Measurements from ENCODE around the gene PGBD2.
"Not testable (repeated sequence)": the region's sequence is repeated elsewhere in the genome, so short reads cannot be mapped to it uniquely, and the experiment has no call there.

The PGBD2 gene

GRCh38 chr1:248890549-248891498 lies 15.2 kb upstream of the PGBD2 start:
- DNase-seq (ENCODE audit: low read depth): no peak

GRCh38 chr1:248891758-248892157 lies 14.3 kb upstream of the PGBD2 start:
- no peak for DNase-seq (ENCODE audit: low read depth)

- no peak for DNase-seq (ENCODE audit: low read depth)
Observed at GRCh38 chr1:248892590-248892989, 13.4 kb upstream of the PGBD2 start.

GRCh38 chr1:248894837-248895236 lies 11.2 kb upstream of the PGBD2 start:
- no peak for DNase-seq (ENCODE audit: low read depth)

- no peak for DNase-seq (ENCODE audit: low read depth)
Observed at GRCh38 chr1:248897412-248898337, 8.4 kb upstream of the PGBD2 start.

GRCh38 chr1:248900637-248901036 lies 5.4 kb upstream of the PGBD2 start:
- DNase-seq (ENCODE audit: low read depth): no peak

GRCh38 chr1:248901578-248901977 lies 4.5 kb upstream of the PGBD2 start:
- DNase-seq (ENCODE audit: low read depth): no peak

- DNase-seq (ENCODE audit: low read depth): no peak
Observed at GRCh38 chr1:248904437-248905216, 1.4 kb upstream of the PGBD2 start.

GRCh38 chr1:248905662-248906008 lies 400 bp upstream of the PGBD2 start:
- no peak for DNase-seq (ENCODE audit: low read depth)

GRCh38 chr1:248906753-248907661 lies 972 bp downstream of the PGBD2 start:
- DNase-seq (ENCODE audit: low read depth): no peak

- DNase-seq (ENCODE audit: low read depth): no peak
Observed at GRCh38 chr1:248910761-248911160, 4.7 kb downstream of the PGBD2 start.

- DNase-seq (ENCODE audit: low read depth): no peak
Observed at GRCh38 chr1:248913933-248914332, 7.9 kb downstream of the PGBD2 start.

GRCh38 chr1:248914796-248915381 lies 8.9 kb downstream of the PGBD2 start:
- DNase-seq (ENCODE audit: low read depth): no peak

GRCh38 chr1:248918131-248918530 lies 12.1 kb downstream of the PGBD2 start:
- no peak for DNase-seq (ENCODE audit: low read depth)

- no peak for DNase-seq (ENCODE audit: low read depth)
Observed at GRCh38 chr1:248923352-248924338, 17.6 kb downstream of the PGBD2 start.

- DNase-seq (ENCODE audit: low read depth): no peak
Observed at GRCh38 chr1:248924696-248925532, 18.9 kb downstream of the PGBD2 start.

GRCh38 chr1:248925859-248926258 lies 19.8 kb downstream of the PGBD2 start:
- not testable (repeated sequence) for DNase-seq (ENCODE audit: low read depth)

- no peak for DNase-seq (ENCODE audit: low read depth)
Observed at GRCh38 chr1:248926401-248927182, 20.6 kb downstream of the PGBD2 start.

Data from GM04504 (cell line).